NT2/D1 (cell line): ENCODE measurements around the gene ADGRA1.

ENCODE experiments used
- SUZ12 ChIP-seq: IDR thresholded peaks from 2 replicates; pipeline ENCODE4 v1.6.1; 2011; ENCODE audit not compliant: insufficient read length, insufficient read depth; ENCODE audit errors: extremely low read depth
- YY1 ChIP-seq: IDR thresholded peaks from 2 replicates; pipeline ENCODE4 v1.6.1; 2011; ENCODE audit not compliant: insufficient read length, insufficient read depth
- ZNF274 ChIP-seq: IDR thresholded peaks from 2 replicates; pipeline ENCODE4 v1.6.1; 2011; ENCODE audit warnings: mild to moderate bottlenecking, low read depth, low read length

DNA sequence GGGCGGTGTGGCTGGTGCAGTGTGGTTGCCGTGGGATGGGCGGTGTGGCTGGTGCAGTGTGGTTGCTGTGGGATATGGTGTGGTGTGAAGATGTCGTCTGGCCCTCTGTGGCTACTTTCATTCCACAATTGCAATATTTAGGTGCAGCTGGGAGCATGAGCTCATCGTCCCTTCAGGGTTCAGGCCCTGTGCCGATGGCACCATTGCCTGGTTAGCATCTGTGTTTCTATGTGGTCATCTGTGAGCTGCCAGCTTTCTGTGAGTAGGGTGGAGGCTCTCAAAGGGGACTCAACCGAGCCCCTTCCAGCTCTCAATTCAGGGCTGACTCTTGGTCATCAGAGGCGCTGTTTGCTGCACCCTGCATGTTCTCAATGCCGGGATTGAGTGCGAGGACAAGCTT, 3.6 kb downstream of the ADGRA1 start:
- TF ChIP-seq ZNF274 (no peak), YY1 (no peak), SUZ12 (no peak)
